Measurements from ENCODE around the gene SAMM50.

DNA sequence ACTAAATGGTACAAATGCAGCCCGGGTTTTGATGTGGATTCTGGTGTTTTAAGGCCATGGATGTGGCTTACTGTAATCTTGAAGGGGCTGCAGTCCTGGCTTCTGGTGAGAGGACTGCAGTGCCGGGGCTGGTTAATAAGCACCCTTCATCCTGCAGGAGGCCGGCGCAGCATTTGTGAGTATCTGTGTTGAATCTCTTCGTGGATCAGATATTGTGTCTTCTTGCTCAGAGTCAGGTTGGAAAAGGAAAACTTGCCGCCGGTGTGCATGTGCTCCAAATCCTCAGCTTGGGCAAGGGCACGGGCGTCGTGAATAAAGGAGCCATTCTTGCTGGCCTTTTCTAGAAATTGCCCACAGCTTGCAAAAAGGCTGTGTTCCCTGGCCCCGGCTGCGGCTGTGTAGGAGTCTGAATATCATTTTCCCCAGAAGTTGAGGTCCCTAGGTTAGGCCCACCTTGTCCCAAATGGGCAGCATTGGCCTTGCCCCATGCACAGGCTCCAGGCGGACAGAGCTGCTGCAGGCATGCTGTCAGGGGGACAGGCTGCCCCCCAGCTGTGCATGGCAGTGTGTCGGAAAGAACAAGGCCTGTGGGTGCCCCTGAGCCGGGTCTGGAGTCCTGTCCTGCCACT is 39.9 kb downstream of the SAMM50 start:
- TF ChIP-seq, protein P1, sequence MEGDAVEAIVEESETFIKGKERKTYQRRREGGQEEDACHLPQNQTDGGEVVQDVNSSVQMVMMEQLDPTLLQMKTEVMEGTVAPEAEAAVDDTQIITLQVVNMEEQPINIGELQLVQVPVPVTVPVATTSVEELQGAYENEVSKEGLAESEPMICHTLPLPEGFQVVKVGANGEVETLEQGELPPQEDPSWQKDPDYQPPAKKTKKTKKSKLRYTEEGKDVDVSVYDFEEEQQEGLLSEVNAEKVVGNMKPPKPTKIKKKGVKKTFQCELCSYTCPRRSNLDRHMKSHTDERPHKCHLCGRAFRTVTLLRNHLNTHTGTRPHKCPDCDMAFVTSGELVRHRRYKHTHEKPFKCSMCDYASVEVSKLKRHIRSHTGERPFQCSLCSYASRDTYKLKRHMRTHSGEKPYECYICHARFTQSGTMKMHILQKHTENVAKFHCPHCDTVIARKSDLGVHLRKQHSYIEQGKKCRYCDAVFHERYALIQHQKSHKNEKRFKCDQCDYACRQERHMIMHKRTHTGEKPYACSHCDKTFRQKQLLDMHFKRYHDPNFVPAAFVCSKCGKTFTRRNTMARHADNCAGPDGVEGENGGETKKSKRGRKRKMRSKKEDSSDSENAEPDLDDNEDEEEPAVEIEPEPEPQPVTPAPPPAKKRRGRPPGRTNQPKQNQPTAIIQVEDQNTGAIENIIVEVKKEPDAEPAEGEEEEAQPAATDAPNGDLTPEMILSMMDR (IDR thresholded peaks at IDR 0.05; ENCODE audit: low read length) = no peak
- no peak for TF ChIP-seq EZH2 (optimal IDR thresholded peaks at IDR 0.05; ENCODE audit: low read depth, low read length)
